Measurements from ENCODE around the gene ESRRA.

ESRRA gene

GRCh38 chr11:64265176-64266160 lies 39.9 kb upstream of the ESRRA start:
- H3K4ac ChIP-seq (ENCODE audit: low read length), result no peak overlapping the region
- H4K8ac ChIP-seq (ENCODE audit: low read depth, low read length), result peak overlapping the region; percentile 82
- no peak overlapping the region for H3K4me3 ChIP-seq (ENCODE audit: low read length in 2 of 2)
- H3K4me2 ChIP-seq (ENCODE audit: insufficient read depth, low read length, poor library complexity, severe bottlenecking), result no peak overlapping the region
- H3K36me3 ChIP-seq (replicated peaks in 1 of 2; ENCODE audit: control insufficient read depth in 2 of 2, insufficient read depth in 2 of 2, low read length in 2 of 2), result peaks cover 27 to 56% of the 10 kb centered on the region in 2 donors
- no peak overlapping the region for H2BK120ac ChIP-seq (ENCODE audit: low read depth, low read length)
- H2BK15ac ChIP-seq (ENCODE audit: low read length), result no peak overlapping the region
- H3K27ac ChIP-seq (replicated peaks; ENCODE audit: low read length), result no peak overlapping the region
- peak overlapping the region; percentile 10 for H2BK12ac ChIP-seq (ENCODE audit: low read length)
- no CpG with 5 or more reads among the region's 35 CpGs for WGBS, 2 donors (ENCODE audit: extremely low coverage in 2 of 2, insufficient read length in 2 of 2, insufficient replicate concordance in 1 of 2)
- H3K79me1 ChIP-seq (ENCODE audit: low read depth, low read length), result peaks cover 5% of the 10 kb centered on the region
- DNase-seq (ENCODE audit: low spot score), result no peak
- H3K23ac ChIP-seq (ENCODE audit: low read depth, low read length, poor library complexity), result peak overlapping the region; percentile 55
- H3K27me3 ChIP-seq (ENCODE audit: control insufficient read depth in 3 of 3, insufficient read depth in 3 of 3, low read depth in 1 of 3, low read length in 3 of 3), result no peaks in the 10 kb centered on the region
- no peak overlapping the region for H2AK5ac ChIP-seq (ENCODE audit: low read depth, low read length)
- H2AFZ ChIP-seq (ENCODE audit: low read length), result no peak overlapping the region
- H3K9ac ChIP-seq (ENCODE audit: low read depth, low read length, poor library complexity), result peak overlapping the region; percentile 60
- H2BK5ac ChIP-seq (ENCODE audit: low read length), result peak overlapping the region; percentile 48
- H3K18ac ChIP-seq (ENCODE audit: low read length), result no peak overlapping the region
- H3K9me3 ChIP-seq (replicated peaks in 1 of 2; ENCODE audit: control insufficient read depth in 2 of 2, insufficient read depth in 1 of 2, low read depth in 1 of 2, low read length in 2 of 2), result no peaks in the 10 kb centered on the region
- no peak overlapping the region for H4K91ac ChIP-seq (ENCODE audit: low read depth, low read length, poor library complexity)
- no peak overlapping the region for H3K14ac ChIP-seq (ENCODE audit: low read length)
- peaks cover 7 to 11% of the 10 kb centered on the region in 2 donors for H3K4me1 ChIP-seq (ENCODE audit: control insufficient read depth in 2 of 2, insufficient read depth in 1 of 2, low read depth in 1 of 2, low read length in 2 of 2)

- H2BK5ac ChIP-seq (ENCODE audit: low read length), result no peak overlapping the region
- no peaks in the 10 kb centered on the region for H3K27me3 ChIP-seq (ENCODE audit: control insufficient read depth in 3 of 3, insufficient read depth in 3 of 3, low read depth in 1 of 3, low read length in 3 of 3)
- H3K4ac ChIP-seq (ENCODE audit: low read length), result no peak overlapping the region
- DNase-seq (ENCODE audit: low spot score), result no peak
- no peak overlapping the region for H3K18ac ChIP-seq (ENCODE audit: low read length)
- H3K36me3 ChIP-seq (replicated peaks in 1 of 2; ENCODE audit: control insufficient read depth in 2 of 2, insufficient read depth in 2 of 2, low read length in 2 of 2), result peaks cover 25 to 52% of the 10 kb centered on the region in 2 donors
- H2BK15ac ChIP-seq (ENCODE audit: low read length), result no peak overlapping the region
- peaks cover 3% of the 10 kb centered on the region for H3K79me1 ChIP-seq (ENCODE audit: low read depth, low read length)
- no peak overlapping the region for H4K91ac ChIP-seq (ENCODE audit: low read depth, low read length, poor library complexity)
- no peak overlapping the region for H2BK12ac ChIP-seq (ENCODE audit: low read length)
- H2BK120ac ChIP-seq (ENCODE audit: low read depth, low read length), result no peak overlapping the region
- H2AK5ac ChIP-seq (ENCODE audit: low read depth, low read length), result no peak overlapping the region
- no peak overlapping the region for H4K8ac ChIP-seq (ENCODE audit: low read depth, low read length)
- H3K9me3 ChIP-seq (replicated peaks in 1 of 2; ENCODE audit: control insufficient read depth in 2 of 2, insufficient read depth in 1 of 2, low read depth in 1 of 2, low read length in 2 of 2), result no peaks in the 10 kb centered on the region
- H3K23ac ChIP-seq (ENCODE audit: low read depth, low read length, poor library complexity), result no peak overlapping the region
- no peak overlapping the region for H3K27ac ChIP-seq (replicated peaks; ENCODE audit: low read length)
- H2AFZ ChIP-seq (ENCODE audit: low read length), result no peak overlapping the region
- peaks cover 7 to 11% of the 10 kb centered on the region in 2 donors for H3K4me1 ChIP-seq (ENCODE audit: control insufficient read depth in 2 of 2, insufficient read depth in 1 of 2, low read depth in 1 of 2, low read length in 2 of 2)
- no peak overlapping the region for H3K14ac ChIP-seq (ENCODE audit: low read length)
- WGBS, 2 donors (ENCODE audit: extremely low coverage in 2 of 2, insufficient read length in 2 of 2, insufficient replicate concordance in 1 of 2), result no CpG with 5 or more reads among the region's 15 CpGs
- no peak overlapping the region for H3K4me3 ChIP-seq (ENCODE audit: low read length in 2 of 2)
- no peak overlapping the region for H3K4me2 ChIP-seq (ENCODE audit: insufficient read depth, low read length, poor library complexity, severe bottlenecking)
- H3K9ac ChIP-seq (ENCODE audit: low read depth, low read length, poor library complexity), result no peak overlapping the region
Measured at GRCh38 chr11:64266339-64266738, 39.0 kb upstream of the ESRRA start.

GRCh38 chr11:64267207-64267945 lies 37.9 kb upstream of the ESRRA start:
- Histone ChIP-seq H2AFZ (ENCODE audit: low read length) (no peak overlapping the region), H4K91ac (ENCODE audit: low read depth, low read length, poor library complexity) (no peak overlapping the region), H3K79me1 (ENCODE audit: low read depth, low read length) (peaks cover 3% of the 10 kb centered on the region), H2BK12ac (ENCODE audit: low read length) (no peak overlapping the region), H3K9ac (ENCODE audit: low read depth, low read length, poor library complexity) (no peak overlapping the region), H3K9me3 (replicated peaks in 1 of 2; ENCODE audit: control insufficient read depth in 2 of 2, insufficient read depth in 1 of 2, low read depth in 1 of 2, low read length in 2 of 2) (no peaks in the 10 kb centered on the region), H3K27me3 (ENCODE audit: control insufficient read depth in 3 of 3, insufficient read depth in 3 of 3, low read depth in 1 of 3, low read length in 3 of 3) (no peaks in the 10 kb centered on the region), H3K14ac (ENCODE audit: low read length) (no peak overlapping the region), H3K36me3 (replicated peaks in 1 of 2; ENCODE audit: control insufficient read depth in 2 of 2, insufficient read depth in 2 of 2, low read length in 2 of 2) (peaks cover 23 to 43% of the 10 kb centered on the region in 2 donors), H3K4me3 (ENCODE audit: low read length in 2 of 2) (no peak overlapping the region), H3K4ac (ENCODE audit: low read length) (no peak overlapping the region), H2BK15ac (ENCODE audit: low read length) (no peak overlapping the region), H3K23ac (ENCODE audit: low read depth, low read length, poor library complexity) (peak overlapping the region; percentile 17), H3K18ac (ENCODE audit: low read length) (no peak overlapping the region), H2AK5ac (ENCODE audit: low read depth, low read length) (no peak overlapping the region), H3K4me2 (ENCODE audit: insufficient read depth, low read length, poor library complexity, severe bottlenecking) (no peak overlapping the region), H2BK120ac (ENCODE audit: low read depth, low read length) (no peak overlapping the region), H3K4me1 (ENCODE audit: control insufficient read depth in 2 of 2, insufficient read depth in 1 of 2, low read depth in 1 of 2, low read length in 2 of 2) (peaks cover 13 to 16% of the 10 kb centered on the region in 2 donors), H3K27ac (replicated peaks; ENCODE audit: low read length) (no peak overlapping the region), H2BK5ac (ENCODE audit: low read length) (no peak overlapping the region), H4K8ac (ENCODE audit: low read depth, low read length) (no peak overlapping the region)
- no peak for DNase-seq (ENCODE audit: low spot score)
- no CpG with 5 or more reads among the region's 27 CpGs for WGBS, 2 donors (ENCODE audit: extremely low coverage in 2 of 2, insufficient read length in 2 of 2, insufficient replicate concordance in 1 of 2)
